ENCODE data around the gene IDNK.
A peak's percentile ranks its signal among the peaks of the same experiment; 100 is the strongest.

Gene IDNK

GRCh38 chr9:83629433-83630104 lies 6.6 kb downstream of the IDNK start:
- intact Hi-C loops (cut with DNase I) = loop anchor here (10.0 kb wide), 1 partner anchor 295 kb away; no protein-coding TSS in a partner anchor
- DNase-seq = no peak

- intact Hi-C loops (cut with DNase I) = no loop called here
- no peak for DNase-seq
Observed at GRCh38 chr9:83630938-83631457, 8.1 kb downstream of the IDNK start.

DNA sequence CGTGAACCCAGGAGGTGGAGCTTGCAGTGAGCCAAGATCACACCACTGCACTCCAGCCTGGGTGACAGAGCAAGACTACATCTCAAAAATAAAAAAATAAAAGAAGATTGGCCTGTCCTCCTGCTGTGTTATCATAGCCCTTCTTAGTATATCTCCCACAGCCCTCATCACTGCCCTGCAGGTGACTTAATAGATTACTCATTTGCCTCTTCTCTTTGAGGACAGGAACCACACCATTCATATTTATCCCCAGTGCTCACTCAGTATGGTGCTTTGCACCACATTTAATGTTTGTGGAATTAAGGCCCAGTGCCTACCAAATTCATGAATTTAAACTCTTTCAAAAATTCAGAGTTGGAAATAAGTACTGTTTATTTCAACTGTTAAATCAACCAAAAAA lies 10.3 kb downstream of the IDNK start:
- DNase-seq = no peak
- intact Hi-C loops (cut with DNase I) = no loop called here

GRCh38 chr9:83633676-83634075 lies 10.7 kb downstream of the IDNK start:
- intact Hi-C loops (cut with DNase I) = no loop called here
- no peak for DNase-seq

GRCh38 chr9:83636813-83637212 lies 13.9 kb downstream of the IDNK start:
- intact Hi-C loops (cut with DNase I) = no loop called here

DNA sequence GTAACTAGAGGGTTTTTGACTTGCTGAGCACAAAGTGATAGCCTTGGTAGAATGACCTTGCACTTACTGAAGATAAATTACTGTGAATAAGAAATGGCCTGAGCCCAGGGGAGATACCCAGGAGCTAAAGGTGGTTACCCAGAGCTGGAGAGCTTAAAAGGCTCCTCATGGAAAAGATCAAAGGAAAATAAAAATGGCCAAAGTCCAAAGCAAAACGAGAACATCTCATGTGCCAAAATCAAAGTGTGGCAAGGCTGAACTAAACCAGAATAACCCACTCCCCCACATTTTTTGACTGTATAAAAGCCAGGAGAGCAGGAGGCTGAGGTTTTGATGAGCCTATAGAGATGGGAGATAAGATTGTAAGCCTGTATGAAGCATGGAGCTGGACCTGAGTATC lies 14.4 kb downstream of the IDNK start:
- intact Hi-C loops (cut with DNase I) = no loop called here
- no peak for DNase-seq

More at GRCh38 chr9:83636813-83637212, 13.9 kb downstream of the IDNK start:
- no peak for DNase-seq

GRCh38 chr9:83639266-83639665 lies 16.3 kb downstream of the IDNK start:
- DNase-seq = no peak
- intact Hi-C loops (cut with DNase I) = no loop called here

DNA sequence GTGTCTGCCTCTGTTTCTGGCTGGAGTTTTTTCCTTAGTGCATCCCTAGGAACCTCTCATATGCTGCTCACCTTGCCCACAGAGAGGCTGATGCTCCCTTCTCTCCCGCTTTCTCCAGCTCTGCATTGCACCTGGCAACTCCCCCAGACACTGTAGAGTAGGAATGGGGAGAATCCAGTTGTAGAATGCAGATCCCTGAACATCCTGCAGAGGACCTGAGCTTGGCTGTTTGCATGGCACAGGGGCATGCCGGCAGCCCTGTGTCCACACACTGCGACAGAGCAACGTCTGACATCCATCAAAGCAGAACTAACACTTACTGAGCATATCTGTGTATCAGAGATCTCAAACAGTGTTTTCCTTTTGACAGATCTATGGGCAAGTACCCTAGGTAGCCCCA lies 19.9 kb downstream of the IDNK start:
- intact Hi-C loops (cut with DNase I) = no loop called here
- no peak for DNase-seq

DNA sequence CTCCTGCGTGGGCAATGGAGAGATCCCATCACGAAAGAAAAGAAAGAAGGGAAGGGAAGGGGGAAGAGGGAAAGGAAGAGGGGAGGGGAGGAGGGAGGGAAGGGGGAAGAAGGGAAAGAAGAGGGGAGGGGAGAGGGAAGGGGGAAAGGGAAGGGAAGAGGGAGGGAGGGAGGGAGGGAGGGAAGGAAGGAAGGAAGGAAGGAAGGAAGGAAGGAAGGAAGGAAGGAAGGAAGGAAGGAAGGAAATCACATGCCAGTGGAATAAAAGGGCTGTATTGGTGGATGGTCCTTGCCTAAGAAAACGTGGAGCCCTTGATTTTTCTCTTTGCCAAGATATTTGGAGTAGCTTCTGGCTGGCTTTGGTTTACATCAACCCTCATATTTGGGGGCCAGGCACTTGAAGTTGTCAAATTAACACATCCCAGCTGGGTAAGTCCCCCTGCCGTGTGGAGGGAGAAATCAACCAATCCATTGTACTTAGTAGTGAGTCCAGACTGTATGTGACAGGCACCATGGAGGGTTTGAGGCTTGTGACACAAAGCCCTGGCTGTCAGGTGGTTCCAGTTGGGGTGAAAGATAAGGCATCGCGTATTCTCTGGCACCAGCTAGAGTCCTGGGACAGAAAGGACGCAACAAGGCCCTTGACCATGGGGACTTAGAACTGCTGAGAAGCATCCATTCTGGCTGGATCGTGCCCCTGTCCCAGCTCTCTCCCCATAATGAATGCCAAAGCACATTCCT lies 23.7 kb downstream of the IDNK start:
- no peak for DNase-seq
- intact Hi-C loops (cut with DNase I) = no loop called here

- intact Hi-C loops (cut with DNase I) = loop anchor here (2.0 kb wide), 1 partner anchor 28 kb away; no protein-coding TSS in a partner anchor
- peak in 8 of 10 donors; percentile 40 to 93 (median 64) for DNase-seq
Observed at GRCh38 chr9:83649080-83649479, 26.1 kb downstream of the IDNK start.

GRCh38 chr9:83649515-83649914 lies 26.6 kb downstream of the IDNK start:
- DNase-seq = no peak

GRCh38 chr9:83651558-83651957 lies 28.6 kb downstream of the IDNK start:
- no peak for DNase-seq
- intact Hi-C loops (cut with DNase I) = no loop called here

More at GRCh38 chr9:83649515-83649914, 26.6 kb downstream of the IDNK start:
- intact Hi-C loops (cut with DNase I) = loop anchor here (2.0 kb wide), 1 partner anchor 29 kb away; no protein-coding TSS in a partner anchor

- DNase-seq = no peak
- intact Hi-C loops (cut with DNase I) = no loop called here
Observed at GRCh38 chr9:83652433-83652832, 29.5 kb downstream of the IDNK start.

GRCh38 chr9:83655433-83655832 lies 32.5 kb downstream of the IDNK start:
- DNase-seq = no peak
- intact Hi-C loops (cut with DNase I) = no loop called here

GRCh38 chr9:83656032-83656680 lies 33.2 kb downstream of the IDNK start:
- intact Hi-C loops (cut with DNase I) = no loop called here
- no peak for DNase-seq

DNA sequence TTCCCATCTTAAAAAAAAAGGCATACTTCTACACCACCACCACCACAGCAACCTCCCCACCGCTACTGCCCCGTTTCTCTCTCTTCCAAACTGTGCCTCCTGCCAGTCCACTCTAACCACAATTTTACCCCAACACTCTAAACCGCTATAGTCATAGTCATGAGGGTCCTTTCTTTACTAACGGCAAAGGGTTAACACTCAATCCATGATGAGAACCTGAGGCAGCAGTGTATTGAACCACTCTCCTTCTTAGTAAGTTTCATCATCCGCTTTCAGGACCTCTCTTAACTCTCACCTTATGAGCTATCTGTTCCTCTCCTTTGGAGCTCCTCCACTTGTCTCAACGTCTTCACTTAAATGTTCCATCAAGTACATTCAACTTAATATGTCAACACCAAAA lies 34.0 kb downstream of the IDNK start:
- DNase-seq = no peak
- intact Hi-C loops (cut with DNase I) = no loop called here

DNA sequence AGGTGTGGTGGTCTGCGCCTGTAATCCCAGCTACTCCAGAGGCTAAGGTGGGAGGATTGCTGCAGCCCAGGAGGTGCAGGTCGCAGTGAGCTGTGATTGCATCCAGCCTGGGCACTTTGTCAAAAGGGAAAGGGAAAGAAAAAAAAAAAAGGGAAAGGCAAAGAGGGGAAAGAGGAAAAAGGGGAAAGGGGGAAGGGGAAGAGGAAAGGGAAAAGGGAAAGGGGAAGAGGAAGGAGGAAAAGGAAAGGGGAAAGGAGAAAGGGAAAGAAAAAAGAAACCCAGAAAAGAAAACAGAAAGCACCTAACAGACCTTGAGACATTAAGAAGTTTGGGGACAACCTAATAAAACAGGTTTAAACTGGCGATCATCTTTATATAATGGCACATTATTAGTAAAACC lies 40.0 kb downstream of the IDNK start:
- no peak for DNase-seq
- intact Hi-C loops (cut with DNase I) = no loop called here

- intact Hi-C loops (cut with DNase I) = no loop called here
- DNase-seq = no peak
Observed at GRCh38 chr9:83665580-83666200, 42.7 kb downstream of the IDNK start.

DNA sequence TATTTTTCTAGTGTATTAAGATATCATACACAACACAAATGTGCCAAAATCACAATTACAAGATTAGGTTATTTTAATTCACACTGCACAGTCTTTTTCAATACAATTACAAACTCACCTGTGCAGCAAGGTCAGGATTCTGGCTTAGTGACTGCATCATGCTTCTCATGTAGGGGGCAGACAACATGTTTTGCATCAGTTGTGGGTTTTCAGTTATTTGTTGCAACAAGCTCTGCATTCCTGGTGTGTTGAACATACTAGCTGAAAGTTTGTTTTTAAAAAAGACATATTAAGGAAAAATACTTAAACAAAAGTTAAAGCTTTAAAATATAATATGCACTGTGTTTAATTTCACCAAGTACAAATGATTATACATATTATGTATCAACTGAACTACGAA lies 46.1 kb downstream of the IDNK start:
- intact Hi-C loops (cut with DNase I) = no loop called here
- no peak for DNase-seq

DNA sequence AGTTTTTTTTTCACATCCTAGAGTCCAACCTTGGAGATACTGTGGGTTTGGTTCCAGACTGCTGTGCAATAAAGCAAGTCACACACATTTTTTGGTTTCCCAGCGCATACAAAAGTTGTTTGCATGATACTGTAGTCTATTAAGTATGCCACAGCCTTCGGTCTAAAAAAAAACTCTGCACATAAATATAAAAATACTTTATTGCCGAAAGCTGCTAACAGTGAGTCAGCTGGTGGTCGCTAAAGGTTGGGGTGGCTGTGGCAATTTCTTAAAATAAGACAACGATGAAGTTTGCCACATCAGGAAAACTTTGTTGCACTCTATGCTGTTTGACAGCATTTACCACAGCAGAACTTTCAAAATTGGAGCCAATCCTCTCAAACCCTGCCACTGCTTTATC lies 47.4 kb downstream of the IDNK start:
- intact Hi-C loops (cut with DNase I) = no loop called here

GRCh38 chr9:83671451-83671850 lies 48.5 kb downstream of the IDNK start:
- intact Hi-C loops (cut with DNase I) = no loop called here
- DNase-seq = no peak

More for the DNA sequence above, 47.4 kb downstream of the IDNK start:
- DNase-seq = no peak
